ENCODE results near the gene LYRM2.

LYRM2 gene

DNA sequence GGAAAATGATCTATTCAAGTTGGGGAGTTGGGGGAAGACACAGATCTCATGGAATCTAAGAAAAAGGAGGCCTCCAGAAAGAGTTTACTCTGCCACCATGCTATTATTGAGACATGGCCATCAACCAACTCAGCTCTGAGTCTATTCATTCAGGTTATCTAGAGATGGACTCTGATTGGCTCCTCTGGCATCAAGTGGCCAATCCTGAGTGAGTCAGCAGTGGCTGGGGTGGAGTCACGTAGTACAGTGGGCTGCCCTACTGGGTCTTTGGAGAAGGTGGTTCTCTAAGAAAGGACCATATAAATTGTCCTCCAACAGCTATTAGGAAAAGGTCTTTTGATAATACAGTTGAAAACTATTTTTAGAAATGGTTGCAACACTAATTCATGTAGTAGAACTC lies 42.1 kb downstream of the LYRM2 start:
- no peak for DNase-seq (ENCODE audit: low read depth in 2 of 2, low spot score in 1 of 2)

DNA sequence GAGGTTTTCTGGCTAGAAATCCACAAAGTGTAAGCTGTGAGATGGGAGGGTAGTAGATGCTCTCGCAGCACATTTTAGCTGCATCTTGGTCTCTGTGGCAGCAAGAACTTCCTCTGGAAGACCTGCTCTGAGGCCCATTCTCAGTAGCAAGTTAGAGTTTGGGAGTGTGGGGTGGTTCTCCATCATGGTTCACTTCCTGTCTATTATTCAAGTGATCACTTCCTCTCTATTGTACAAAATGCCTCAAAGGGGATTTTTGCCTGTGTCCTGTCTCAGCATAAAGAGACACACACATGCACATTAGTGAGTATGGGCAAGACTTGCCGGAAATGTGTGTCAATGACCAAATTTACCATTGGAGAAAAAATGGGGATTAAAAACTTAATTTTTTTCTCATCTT lies 42.5 kb downstream of the LYRM2 start:
- no peak for DNase-seq (ENCODE audit: low read depth in 2 of 2, low spot score in 1 of 2)

DNA sequence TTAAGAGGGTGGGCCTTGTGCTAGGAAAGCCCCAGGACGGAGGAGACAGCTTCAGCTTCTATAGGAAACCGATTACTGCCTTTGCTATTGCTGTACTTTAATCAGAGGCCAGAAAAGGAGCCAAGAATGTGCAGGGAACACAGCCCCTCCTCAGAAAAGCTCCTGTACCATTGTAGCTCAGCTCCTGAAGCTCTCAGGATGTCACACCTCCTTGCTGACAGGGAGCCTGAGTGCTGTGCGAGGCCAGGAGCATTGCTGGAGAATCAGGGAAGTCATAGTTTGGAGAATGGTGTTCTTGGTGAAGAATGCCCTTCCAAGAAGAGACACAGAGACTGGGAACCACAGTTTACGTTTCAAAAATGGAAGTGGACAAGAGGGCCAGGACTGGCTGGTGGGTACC lies 46.8 kb downstream of the LYRM2 start:
- no peak for DNase-seq (ENCODE audit: low read depth in 2 of 2, low spot score in 1 of 2)

DNA sequence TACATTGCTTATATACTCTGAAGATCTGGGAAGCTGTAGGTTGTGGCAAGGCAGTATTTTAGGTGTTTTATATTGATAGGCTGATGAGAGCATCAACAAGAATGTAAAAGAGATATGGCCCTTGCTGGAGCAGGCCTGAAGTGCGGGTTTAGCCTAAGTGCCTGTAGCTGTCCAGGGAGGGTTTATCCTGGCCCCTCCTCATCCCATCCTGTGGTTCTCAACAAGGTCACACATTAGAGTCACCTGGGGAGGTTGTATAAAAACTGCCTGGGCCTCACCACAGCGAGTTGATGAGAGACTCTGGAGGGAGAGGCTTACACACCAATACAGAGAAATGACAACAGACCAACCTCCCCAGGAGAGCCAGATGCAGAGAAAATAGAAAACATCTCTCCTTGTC lies 48.4 kb downstream of the LYRM2 start:
- no peak for DNase-seq (ENCODE audit: low read depth in 2 of 2, low spot score in 1 of 2)

DNA sequence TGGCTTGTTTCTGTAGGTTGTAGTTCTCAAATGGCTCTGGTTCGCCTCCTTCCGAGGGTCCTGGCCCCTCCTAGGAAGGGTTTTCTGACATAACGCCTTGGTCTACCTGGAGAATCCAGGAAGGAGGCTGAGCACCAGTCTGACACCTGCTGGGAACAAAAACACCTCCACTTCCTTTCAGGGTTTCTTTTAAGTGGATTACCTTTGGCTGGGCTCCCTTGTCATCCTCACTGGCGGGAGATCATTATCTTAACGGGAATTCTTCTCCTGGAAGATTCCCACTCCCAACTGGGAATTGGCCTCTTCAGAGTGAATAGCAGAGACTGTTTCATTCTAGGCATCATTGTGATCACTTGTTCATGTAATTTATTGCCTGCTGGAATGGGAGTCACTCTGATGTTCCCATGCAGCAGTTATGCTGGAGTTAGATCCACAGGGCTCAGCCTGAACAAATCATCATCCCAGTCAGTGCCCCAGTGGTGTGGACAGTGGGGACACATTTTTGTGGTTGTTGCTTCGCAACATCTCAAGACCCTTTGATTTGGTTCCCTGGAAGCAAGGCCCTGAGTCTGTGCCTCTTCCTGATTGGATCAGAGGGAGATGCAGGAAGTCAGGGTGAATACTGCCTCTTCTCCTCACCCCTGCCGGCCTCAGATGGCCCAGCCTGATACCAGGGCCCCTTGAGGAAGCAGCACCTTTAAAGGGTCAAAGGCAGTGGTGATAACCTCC lies 49.1 kb downstream of the LYRM2 start:
- DNase-seq (ENCODE audit: low read depth in 2 of 2, low spot score in 1 of 2) = no peak

DNA sequence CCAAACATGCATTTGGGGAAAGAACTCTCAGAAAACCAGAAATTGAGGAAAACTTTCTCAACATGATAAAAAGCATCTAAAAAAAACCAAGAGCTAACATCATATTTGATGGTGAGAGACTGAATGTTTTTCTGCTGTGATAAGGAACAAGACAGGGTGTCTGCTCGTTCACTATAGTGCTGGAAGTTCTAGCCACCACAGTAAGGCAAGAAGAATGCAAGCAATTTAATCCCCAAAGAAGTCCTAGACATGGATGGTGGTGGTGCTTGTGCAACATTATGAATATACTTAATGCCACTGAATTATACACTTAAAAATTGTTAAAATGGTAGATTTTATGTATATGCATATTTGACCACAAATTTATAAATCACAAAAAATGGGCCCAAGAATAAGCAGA lies 53.4 kb downstream of the LYRM2 start:
- DNase-seq (ENCODE audit: low read depth in 2 of 2, low spot score in 1 of 2) = no peak

DNA sequence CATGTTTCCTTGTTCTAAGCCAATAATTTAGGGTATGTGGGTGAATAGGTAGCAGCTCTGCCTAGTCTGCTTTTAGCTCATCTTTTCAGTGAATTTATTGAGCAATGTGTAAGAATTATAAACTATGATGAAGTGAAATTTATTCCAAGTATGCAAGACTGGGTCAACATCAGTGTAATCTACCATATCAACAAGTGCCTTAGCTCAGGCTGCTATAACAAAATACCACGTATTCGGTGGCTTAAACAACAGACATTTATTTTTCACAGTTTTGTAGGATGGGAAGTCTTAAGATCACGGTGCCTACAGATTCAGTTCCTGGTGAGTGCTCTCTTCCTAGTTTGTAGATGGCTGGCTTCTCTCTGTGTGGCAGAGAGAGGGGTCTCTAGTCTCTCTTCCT lies 54.0 kb downstream of the LYRM2 start:
- DNase-seq (ENCODE audit: low read depth in 2 of 2, low spot score in 1 of 2) = no peak

DNA sequence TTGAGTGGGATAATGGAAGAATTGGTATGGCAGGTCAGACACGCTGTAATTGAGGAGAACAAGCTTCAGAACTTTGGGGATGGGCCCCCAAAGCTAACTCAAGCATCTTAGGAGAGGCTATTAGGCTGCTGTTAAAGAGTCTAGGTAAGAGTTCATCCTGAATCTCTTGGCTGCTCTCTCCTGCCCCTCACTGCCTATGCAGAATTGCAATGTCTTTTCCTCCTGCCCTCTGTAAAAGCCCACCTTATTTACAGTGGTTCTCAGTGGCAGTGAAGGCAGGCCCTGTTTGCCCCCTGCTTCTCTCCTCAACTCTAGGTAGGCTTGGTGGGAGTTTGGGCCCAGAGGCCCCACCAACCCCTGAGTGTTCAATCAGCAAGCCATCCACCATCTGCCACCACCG lies 55.0 kb downstream of the LYRM2 start:
- no peak for DNase-seq (ENCODE audit: low read depth in 2 of 2, low spot score in 1 of 2)

DNA sequence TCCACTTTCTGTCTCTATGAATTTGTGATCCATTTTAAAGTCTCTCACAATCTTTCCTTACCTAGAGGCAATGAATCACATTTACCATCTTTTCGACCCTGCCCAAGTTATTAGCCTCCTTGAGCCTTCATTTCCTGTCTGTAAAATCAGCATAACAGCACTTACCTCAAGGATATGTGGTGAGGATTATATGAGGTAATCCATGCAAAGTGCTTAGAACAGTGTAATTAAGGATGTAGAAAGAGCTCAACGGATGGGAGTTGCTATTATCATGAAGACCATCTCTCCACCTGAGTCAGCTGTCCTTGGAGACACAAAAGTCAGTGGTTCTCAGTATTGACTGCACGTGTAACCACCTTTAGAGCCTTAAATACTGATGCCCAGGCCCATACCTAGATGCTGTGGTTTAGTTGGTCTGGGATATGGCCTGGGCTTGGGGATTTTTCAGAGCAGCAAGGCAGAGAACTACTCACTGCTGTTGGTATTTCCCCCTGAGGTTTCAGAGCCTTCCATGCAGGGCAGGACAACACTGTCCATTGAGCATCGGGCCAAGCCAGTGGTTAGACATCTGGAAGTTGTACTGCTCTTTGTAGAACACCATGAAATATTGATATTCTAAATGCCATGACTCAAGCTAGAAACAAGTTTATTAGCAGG lies 55.8 kb downstream of the LYRM2 start:
- DNase-seq (ENCODE audit: low read depth in 2 of 2, low spot score in 1 of 2) = no peak

DNA sequence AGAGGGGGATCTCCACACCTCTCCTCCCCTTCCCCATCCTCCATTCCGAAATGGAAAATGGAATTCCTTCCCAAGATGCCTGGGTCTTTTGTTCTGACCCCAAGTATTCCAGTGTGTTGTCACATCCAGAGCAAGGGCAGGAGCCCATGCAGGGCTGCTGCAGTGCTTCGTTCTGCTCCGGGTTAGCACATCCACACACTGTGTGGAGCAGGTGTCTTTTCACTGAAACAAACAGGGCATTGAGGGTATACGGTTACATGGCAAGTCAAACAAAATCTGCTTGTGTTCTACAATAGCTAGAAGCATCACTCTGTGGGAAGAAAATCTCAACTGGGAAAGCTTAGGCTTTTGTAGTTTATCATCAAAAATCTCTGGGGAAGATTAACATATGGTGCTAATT lies 56.9 kb downstream of the LYRM2 start:
- no peak for DNase-seq (ENCODE audit: low read depth in 2 of 2, low spot score in 1 of 2)

DNA sequence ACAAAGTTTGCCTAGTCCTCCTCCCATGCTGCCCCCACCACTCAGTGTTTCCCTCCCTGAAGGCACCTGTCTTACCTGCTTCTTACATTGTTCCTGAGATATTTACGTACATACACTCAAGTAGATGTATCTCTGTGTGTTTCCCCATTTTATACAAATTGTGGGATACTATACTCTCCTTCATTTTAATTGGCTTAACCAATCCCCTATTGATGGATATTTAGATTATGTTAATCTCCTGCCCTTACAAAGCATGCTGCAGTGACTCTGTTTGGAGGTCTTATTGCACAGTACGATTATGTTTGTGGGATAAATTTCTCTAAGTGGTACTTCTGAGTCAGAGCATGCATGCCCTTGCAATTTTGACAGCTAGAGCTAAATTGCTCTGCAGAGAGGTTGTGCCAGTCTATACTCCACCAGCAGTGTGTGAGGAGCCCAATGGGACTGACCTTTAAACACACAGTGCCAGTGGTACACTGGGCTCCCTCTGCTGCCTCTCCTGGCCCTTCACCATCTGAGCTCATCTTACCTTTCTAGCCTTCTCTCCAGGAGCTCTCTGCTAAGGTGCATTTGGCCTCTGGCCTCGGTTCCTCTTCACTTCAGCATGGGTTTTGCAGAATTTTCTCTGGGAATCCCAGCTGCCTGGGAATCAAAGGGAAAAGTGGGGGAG lies 57.4 kb downstream of the LYRM2 start:
- no peak for DNase-seq (ENCODE audit: low read depth in 2 of 2, low spot score in 1 of 2)

DNA sequence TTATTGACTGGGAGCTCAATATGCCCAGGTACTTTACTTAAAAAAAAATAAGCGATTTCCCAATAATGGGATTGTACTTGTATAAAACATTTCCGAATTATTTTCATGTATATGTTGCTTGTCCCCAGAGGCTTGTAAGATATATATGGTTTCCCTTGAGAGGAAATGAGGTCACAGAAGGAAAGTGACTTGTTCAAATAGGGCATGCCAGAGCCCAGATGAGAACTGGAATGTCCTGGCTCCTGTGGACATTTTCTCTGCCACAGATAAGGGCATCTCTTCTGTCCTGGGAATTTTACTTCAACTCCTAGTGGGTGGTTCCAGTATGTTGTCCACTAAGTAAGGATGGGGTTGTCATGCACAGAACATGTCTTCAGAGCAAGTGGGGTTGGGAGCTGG lies 63.0 kb downstream of the LYRM2 start:
- DNase-seq (ENCODE audit: low read depth in 2 of 2, low spot score in 1 of 2) = no peak

DNA sequence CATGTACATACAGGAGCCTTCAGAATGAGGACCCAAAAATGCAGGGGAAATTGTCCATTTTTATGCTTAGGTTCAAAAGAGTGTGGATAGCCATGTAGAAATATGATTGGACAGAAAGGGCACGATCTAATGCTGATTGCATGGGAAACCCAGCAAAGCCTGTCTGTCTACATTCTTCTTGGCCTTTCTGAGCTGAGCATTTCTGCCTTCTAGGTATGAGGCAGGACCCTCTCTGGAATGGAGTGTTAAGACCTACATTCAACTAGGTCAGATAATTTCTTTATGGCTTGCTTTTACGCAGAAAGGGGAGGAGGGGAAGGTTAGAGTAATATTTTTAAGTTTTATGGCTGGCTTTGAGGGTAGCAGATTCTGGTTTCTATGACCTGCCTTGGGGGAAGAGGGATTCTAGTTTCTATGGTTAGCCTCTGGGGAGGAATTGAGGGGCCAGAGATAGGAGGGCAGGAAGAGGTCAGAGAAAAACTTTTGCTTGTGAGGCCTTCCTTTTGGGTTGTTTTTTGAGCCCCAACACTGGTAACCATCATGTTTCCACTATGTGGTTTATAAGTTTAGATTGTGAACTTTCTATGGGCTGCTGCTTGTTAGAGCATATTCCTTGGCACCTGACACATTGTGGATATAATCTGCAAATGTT lies 63.5 kb downstream of the LYRM2 start:
- no peak for DNase-seq (ENCODE audit: low read depth in 2 of 2, low spot score in 1 of 2)

DNA sequence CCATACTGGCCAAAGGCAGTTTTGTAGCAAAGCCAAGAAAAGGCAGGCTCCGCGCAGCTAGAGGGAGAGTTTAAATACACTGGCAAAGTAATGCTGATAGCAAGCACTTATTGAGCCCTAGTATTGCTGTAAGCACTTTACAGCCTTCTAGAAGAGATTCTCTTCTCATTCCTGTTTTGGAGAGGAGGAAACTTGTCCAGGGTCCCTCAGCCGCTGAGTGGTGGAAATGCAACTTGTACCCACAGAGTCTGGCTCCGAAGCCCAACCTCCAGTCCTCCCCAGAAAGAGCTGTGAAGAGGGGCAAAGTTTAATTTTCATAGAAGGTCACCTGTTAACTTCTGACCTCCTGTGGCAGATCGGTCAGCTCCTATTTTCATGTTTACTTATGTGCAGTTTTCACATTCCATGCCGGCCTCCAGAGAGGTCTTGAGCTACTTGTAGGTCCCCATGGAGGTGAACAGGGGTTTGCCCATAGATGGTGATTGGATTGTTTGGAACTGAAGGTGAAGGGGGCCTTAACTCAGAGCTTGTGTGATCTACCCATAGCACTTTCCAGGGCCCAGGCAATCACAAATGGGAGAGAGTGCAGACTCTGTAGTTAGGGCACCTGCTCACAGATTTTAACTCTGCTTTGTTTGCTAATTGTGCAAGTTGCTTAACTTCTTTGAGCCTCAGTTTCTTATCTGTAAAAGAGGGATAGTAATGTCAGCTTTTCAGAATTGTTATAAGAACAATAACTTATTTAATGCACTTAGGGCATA lies 70.7 kb downstream of the LYRM2 start:
- DNase-seq (ENCODE audit: low read depth in 2 of 2, low spot score in 1 of 2) = no peak

DNA sequence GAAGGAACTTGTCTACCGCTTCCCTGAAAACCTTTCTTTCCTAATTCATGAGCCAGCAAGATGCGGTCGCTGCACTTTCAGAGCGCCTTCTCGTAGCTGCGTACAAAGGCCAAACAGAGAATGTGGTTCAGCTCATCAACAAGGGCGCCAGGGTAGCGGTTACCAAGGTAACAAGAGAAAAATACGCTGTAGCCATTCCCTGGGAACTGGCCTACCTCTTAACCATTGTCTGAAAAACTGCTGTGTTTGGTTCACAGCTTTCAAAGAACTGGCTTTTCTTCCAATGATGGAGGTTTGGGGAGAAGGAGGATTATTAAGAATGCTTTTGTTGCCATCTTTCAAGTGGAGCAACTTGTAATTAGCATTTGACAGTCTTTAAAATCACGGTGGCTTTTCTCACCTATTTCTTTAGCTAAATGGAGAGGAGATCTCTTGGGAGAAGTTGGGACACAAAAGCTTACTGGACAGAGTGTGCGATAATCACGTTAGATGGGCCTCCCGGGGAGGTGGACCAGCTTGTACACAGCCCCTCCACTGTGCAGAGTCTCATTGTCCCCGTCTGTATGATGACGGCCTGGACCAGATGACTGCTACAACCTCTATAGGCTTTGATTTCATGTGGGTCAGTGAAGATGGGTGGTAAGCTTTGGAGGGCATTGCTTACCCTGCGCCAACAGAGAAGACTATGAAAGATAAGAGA lies 71.5 kb downstream of the LYRM2 start:
- no peak for DNase-seq (ENCODE audit: low read depth in 2 of 2, low spot score in 1 of 2)

DNA sequence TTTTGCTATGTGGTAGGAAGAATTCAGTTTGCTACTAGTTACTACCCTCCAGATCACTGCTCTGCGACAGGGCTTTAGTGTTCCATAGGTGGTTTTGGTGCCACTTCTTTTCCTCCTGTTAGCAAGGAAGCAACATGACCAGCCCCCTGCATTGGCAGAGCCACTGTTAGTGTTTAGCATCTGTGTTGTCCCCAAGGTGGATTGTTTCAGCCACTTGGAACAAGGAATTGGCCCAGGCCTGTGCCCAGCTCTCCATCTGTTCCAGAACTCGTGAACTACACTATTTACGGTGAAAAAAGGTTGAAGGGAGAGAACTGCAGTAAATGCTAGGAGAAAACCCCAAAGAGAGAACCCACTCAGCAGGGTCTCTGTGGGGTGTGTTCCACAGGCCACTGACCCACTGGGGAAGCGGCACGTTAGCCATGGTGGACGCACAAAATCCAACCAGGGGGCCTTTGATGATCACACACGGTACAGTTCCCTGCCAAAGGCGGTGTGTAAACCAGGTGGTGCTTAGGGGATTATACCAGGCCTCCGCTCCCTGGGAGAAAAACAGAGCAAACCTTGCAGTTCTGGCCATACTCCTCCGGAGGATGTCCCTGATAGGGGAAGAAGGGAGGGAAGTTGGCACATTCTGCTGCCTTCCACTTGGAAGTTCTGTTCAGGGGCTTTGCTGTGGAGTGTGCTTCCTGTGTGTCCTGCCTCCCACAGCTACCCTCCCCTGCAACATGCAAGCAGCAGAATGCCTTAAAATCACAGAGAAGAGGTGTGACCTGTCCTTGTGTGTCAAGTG lies 72.3 kb downstream of the LYRM2 start:
- no peak for DNase-seq (ENCODE audit: low read depth in 2 of 2, low spot score in 1 of 2)

DNA sequence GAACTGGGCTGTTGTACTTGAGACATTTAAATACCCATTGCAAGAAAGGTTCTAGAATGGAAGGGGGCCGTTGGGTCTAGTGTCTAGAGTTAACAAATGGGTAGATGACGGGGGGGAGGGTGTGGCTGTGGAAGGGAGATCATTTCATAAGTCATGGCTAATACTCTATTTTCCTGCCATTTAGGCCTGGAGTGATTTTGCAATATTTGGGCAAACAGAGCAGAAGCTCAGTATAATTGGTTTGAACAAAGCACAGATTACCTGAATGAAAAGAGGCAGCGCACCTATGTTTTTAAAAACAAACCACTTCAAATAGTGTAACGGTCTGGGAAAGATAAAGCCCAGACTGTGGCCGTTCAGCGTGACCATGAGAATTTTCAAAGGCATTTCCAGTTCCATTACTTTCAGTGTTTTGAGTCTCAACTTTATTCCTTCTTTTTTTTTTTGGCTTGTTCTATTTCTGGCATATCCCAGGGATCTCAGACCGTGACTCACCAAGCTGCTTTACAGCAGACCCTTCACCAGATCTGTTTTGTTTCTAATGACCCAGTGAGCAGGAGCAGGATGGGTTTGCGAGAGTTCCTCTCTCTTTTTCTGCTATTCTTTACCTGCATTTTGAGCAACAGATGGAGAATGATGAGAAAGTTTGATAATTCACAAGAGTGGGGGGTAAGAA lies 73.7 kb downstream of the LYRM2 start:
- DNase-seq (ENCODE audit: low read depth in 2 of 2, low spot score in 1 of 2) = no peak

DNA sequence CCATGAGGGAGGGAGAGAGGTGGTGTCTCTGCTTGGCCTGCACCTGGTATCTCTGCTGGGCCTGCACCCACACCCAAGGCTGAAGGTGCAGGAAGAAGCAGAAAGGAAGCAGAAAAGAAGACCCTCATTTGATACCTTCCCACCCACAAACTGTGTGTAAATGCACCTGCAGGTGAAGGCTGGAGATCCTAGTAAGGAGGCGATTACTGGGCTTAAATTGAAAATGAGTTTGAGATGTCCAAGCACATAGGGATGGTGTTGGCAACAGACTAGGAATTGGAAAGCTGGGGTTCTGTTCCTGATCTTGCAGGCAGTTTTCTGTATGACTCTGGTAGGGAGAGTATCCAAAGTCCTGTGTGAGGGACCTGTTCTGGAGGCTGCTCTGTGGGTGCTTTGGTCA lies 74.7 kb downstream of the LYRM2 start:
- DNase-seq (ENCODE audit: low read depth in 2 of 2, low spot score in 1 of 2) = no peak

All from stimulated activated CD8-positive, alpha-beta memory T cell treated with anti-CD3 and anti-CD28 coated beads, Interleukin-4, amount 100 ng/mL, for 1 hour (primary cell).